Activated T-cell treated with anti-CD3 and anti-CD28 coated beads, Interleukin-2, amount 50 U/mL, for 24 hours (primary cell): ENCODE measurements around the gene CASP9.

Source experiments
- DNase-seq: peaks from one replicate; pipeline ENCODE4 v3.0.0-alpha.2; 2020
- H3K27ac Mint-ChIP-seq: 2 replicates; pipeline ENCODE4 v1.8.0; 2020; ENCODE audit warnings: mild to moderate bottlenecking, mixed read lengths
- H3K27me3 Mint-ChIP-seq: 2 replicates; pipeline ENCODE4 v1.8.0; 2020; ENCODE audit warnings: mixed read lengths
- H3K36me3 Mint-ChIP-seq: 2 replicates; pipeline ENCODE4 v1.8.0; 2020; ENCODE audit warnings: low read depth, mixed read lengths
- H3K4me1 Mint-ChIP-seq: 2 replicates; pipeline ENCODE4 v1.8.0; 2020; ENCODE audit warnings: low read depth, mixed read lengths
- H3K4me3 Mint-ChIP-seq: 2 replicates; pipeline ENCODE4 v1.8.0; 2020; ENCODE audit warnings: mild to moderate bottlenecking, moderate library complexity, mixed read lengths
- H3K9me3 Mint-ChIP-seq: 2 replicates; pipeline ENCODE4 v1.8.0; 2020; ENCODE audit warnings: mixed read lengths

CASP9 gene

DNA sequence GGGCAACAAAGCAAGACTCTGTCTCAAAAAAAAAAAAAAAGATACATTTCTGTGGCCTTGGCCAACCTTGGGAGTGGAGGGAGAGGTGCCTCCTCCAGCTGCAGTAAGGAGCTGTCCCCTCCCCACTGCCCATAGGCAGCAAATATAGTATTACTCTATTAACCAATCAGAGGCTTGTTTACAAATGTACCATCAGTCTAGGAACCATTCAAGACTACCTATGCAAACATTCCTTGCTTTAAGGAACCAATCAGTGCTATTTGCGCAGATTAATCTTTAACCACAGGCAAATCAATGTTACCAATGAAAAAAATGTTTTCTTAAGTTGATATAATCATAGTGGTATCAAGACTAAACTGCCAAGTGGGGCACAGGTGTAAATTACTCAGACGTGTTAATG, 66.4 kb downstream of the CASP9 start:
- no peak for DNase-seq
- H3K27ac Mint-ChIP-seq: no peak overlapping the region
- H3K4me3 Mint-ChIP-seq: no peak overlapping the region
- H3K27me3 Mint-ChIP-seq: no peaks in the 10 kb centered on the region
- no peaks in the 10 kb centered on the region for H3K9me3 Mint-ChIP-seq
- no peaks in the 10 kb centered on the region for H3K36me3 Mint-ChIP-seq
- no peaks in the 10 kb centered on the region for H3K4me1 Mint-ChIP-seq

- H3K4me1 Mint-ChIP-seq: no peaks in the 10 kb centered on the region
- H3K4me3 Mint-ChIP-seq: no peak within 1 kb of the TSS
- peaks cover 2% of the 10 kb centered on the region for H3K27me3 Mint-ChIP-seq
- no peak within 1 kb of the TSS for H3K27ac Mint-ChIP-seq
- no peak for DNase-seq
- no peaks in the 10 kb centered on the region for H3K9me3 Mint-ChIP-seq
- no peaks in the 10 kb centered on the region for H3K36me3 Mint-ChIP-seq
Measured at GRCh38 chr1:15456313-15456954, 67.6 kb downstream of the CASP9 start, which contains the start of gene CELA2A. Gene CELA2A, plus strand, starts transcription at chr1:15456732. Its CDS starts 22 bp downstream, at chr1:15456754.

DNA sequence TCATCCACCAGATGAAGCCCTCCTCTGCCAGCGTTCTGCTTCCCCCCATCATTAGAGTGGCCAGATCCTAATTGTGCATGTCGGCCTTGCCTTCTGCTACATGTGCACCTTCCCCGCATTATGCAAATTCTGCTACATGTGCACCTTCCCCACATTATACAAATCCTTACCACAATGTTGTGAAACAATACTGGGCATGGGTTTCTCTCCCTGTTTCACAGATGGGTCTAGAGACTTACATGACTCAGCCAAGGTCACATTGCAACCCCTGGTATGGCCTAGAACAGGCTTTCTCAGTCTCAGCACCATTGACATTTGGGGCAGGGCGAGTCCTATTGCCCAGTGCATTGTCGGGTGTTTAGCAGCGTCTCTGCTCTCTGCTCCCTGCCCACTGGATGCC, 68.5 kb downstream of the CASP9 start:
- Mint-ChIP-seq H3K9me3 (no peaks in the 10 kb centered on the region), H3K4me1 (no peaks in the 10 kb centered on the region), H3K4me3 (no peak overlapping the region), H3K27ac (no peak overlapping the region), H3K27me3 (peaks cover 2% of the 10 kb centered on the region), H3K36me3 (no peaks in the 10 kb centered on the region)
- no peak for DNase-seq

- H3K9me3 Mint-ChIP-seq: no peaks in the 10 kb centered on the region
- no peak overlapping the region for H3K27ac Mint-ChIP-seq
- peaks cover 2% of the 10 kb centered on the region for H3K27me3 Mint-ChIP-seq
- no peak for DNase-seq
- no peak overlapping the region for H3K4me3 Mint-ChIP-seq
- H3K4me1 Mint-ChIP-seq: no peaks in the 10 kb centered on the region
- no peaks in the 10 kb centered on the region for H3K36me3 Mint-ChIP-seq
Measured at GRCh38 chr1:15454256-15454655, 69.8 kb downstream of the CASP9 start.

DNA sequence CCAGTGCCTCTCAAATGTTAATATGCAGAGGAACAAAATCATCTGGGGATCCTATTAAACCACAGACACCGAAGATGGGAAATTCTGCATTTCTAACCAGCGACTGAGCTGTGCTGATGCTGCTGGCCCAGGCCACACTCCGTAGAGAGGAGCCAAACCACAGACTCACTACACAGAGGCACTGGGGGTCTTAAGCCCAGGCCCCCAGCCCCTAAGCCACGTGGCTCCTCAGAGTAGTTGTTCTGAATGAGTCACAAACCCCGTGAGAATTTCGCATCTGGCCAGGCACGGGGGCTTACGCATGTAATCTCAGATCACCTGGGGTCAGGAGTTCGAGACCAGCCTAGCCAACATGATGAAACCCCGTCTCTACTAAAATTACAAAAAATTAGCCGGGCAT, 70.3 kb downstream of the CASP9 start:
- no peak for DNase-seq
- no peaks in the 10 kb centered on the region for H3K9me3 Mint-ChIP-seq
- peaks cover 2% of the 10 kb centered on the region for H3K27me3 Mint-ChIP-seq
- H3K4me3 Mint-ChIP-seq: no peak overlapping the region
- no peak overlapping the region for H3K27ac Mint-ChIP-seq
- no peaks in the 10 kb centered on the region for H3K36me3 Mint-ChIP-seq
- H3K4me1 Mint-ChIP-seq: no peaks in the 10 kb centered on the region

GRCh38 chr1:15452866-15453571, 71.0 kb downstream of the CASP9 start:
- no peak for DNase-seq
- H3K4me3 Mint-ChIP-seq: no peak overlapping the region
- H3K9me3 Mint-ChIP-seq: no peaks in the 10 kb centered on the region
- no peak overlapping the region for H3K27ac Mint-ChIP-seq
- no peaks in the 10 kb centered on the region for H3K4me1 Mint-ChIP-seq
- H3K36me3 Mint-ChIP-seq: no peaks in the 10 kb centered on the region
- peaks cover 2% of the 10 kb centered on the region for H3K27me3 Mint-ChIP-seq

DNA sequence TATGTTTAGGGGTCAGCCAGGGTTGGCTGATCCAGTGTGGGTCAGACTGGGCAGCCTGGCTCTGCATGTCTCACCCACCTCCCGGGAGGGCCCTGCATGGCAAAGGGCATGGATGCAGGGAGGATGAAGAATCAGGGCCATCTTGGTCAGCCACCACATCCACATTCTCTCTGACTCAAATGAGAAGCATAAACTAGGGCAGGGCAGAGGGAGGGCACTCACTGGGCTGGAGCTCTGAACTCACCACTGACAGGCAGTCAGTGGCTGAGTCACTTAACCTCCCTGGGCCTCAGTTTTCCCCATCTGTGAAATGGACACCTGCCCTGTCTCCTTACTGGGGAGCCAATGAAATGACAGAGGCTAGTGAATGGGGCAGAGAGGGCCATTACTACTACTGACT, 71.8 kb downstream of the CASP9 start:
- no peak overlapping the region for H3K4me3 Mint-ChIP-seq
- H3K27ac Mint-ChIP-seq: no peak overlapping the region
- peaks cover 4% of the 10 kb centered on the region for H3K27me3 Mint-ChIP-seq
- no peak for DNase-seq
- H3K36me3 Mint-ChIP-seq: no peaks in the 10 kb centered on the region
- H3K9me3 Mint-ChIP-seq: no peaks in the 10 kb centered on the region
- H3K4me1 Mint-ChIP-seq: no peaks in the 10 kb centered on the region

- Mint-ChIP-seq H3K4me3 (no peak overlapping the region), H3K27ac (no peak overlapping the region), H3K9me3 (no peaks in the 10 kb centered on the region), H3K4me1 (no peaks in the 10 kb centered on the region), H3K27me3 (peaks cover 6% of the 10 kb centered on the region), H3K36me3 (no peaks in the 10 kb centered on the region)
- no peak for DNase-seq
Measured at GRCh38 chr1:15451014-15451722, 72.8 kb downstream of the CASP9 start.

- H3K27ac Mint-ChIP-seq: no peak overlapping the region
Measured at GRCh38 chr1:15449567-15449966, 74.4 kb downstream of the CASP9 start.

GRCh38 chr1:15448877-15449462, 75.0 kb downstream of the CASP9 start:
- H3K36me3 Mint-ChIP-seq: no peaks in the 10 kb centered on the region
- no peak overlapping the region for H3K27ac Mint-ChIP-seq
- DNase-seq: no peak
- H3K4me1 Mint-ChIP-seq: no peaks in the 10 kb centered on the region
- H3K27me3 Mint-ChIP-seq: peaks cover 6% of the 10 kb centered on the region
- H3K9me3 Mint-ChIP-seq: no peaks in the 10 kb centered on the region
- H3K4me3 Mint-ChIP-seq: no peak overlapping the region

More at GRCh38 chr1:15449567-15449966, 74.4 kb downstream of the CASP9 start:
- no peaks in the 10 kb centered on the region for H3K4me1 Mint-ChIP-seq
- peaks cover 6% of the 10 kb centered on the region for H3K27me3 Mint-ChIP-seq
- no peak for DNase-seq
- no peak overlapping the region for H3K4me3 Mint-ChIP-seq
- H3K36me3 Mint-ChIP-seq: no peaks in the 10 kb centered on the region
- H3K9me3 Mint-ChIP-seq: no peaks in the 10 kb centered on the region

DNA sequence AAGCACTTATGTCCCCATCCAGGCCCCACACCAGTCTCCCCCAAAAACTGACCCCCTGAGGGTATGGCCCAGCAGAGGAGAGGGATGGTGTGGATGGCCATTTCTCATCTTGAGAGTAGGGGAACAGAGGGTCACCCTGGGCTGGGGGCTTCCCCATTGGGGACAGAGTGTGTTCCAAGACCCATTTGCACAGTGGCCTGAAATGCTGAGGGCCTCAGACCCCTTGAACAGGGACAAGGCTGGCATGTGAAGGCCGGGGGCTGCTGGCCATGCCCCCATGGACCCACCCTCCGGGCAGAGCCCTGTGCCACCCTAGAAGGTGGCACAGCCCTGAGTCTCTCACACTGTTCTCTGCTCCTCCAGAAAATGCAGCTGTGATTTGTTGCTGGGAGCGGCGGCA, 77.8 kb downstream of the CASP9 start:
- Mint-ChIP-seq H3K9me3 (no peaks in the 10 kb centered on the region), H3K4me1 (no peaks in the 10 kb centered on the region), H3K4me3 (no peak overlapping the region), H3K27me3 (peaks cover 4% of the 10 kb centered on the region), H3K36me3 (no peaks in the 10 kb centered on the region), H3K27ac (no peak overlapping the region)
- DNase-seq: no peak

DNA sequence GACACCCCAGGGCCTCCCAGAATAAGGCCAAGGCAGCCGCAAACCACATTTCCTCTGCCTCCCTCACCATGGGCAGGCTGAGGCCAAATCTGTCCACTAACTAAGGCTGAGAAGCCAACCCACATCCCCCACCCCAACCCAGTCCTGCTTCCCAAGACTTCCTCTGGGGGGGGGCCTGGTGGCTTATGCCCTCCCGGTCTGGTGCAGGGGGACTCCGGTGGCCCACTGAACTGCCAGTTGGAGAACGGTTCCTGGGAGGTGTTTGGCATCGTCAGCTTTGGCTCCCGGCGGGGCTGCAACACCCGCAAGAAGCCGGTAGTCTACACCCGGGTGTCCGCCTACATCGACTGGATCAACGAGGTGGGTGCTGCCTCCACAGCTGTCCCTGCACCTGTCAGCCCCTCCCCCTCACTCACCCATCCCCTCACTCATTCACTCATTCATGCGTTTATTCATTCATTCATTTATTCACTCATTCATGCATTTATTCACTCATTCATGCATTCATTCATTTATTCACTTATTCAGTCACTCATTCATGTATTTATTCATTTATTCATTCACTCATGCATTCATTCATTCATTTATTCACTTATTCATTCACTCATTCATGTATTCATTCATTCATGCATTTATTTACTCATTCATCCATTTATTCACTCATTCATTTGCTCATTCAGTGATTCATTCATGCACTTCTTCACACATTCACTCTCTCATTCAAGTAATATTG, 78.5 kb downstream of the CASP9 start:
- Mint-ChIP-seq H3K9me3 (no peaks in the 10 kb centered on the region), H3K27me3 (peaks cover 4% of the 10 kb centered on the region), H3K4me3 (no peak overlapping the region), H3K36me3 (no peaks in the 10 kb centered on the region), H3K4me1 (no peaks in the 10 kb centered on the region), H3K27ac (no peak overlapping the region)
- DNase-seq: no peak

DNA sequence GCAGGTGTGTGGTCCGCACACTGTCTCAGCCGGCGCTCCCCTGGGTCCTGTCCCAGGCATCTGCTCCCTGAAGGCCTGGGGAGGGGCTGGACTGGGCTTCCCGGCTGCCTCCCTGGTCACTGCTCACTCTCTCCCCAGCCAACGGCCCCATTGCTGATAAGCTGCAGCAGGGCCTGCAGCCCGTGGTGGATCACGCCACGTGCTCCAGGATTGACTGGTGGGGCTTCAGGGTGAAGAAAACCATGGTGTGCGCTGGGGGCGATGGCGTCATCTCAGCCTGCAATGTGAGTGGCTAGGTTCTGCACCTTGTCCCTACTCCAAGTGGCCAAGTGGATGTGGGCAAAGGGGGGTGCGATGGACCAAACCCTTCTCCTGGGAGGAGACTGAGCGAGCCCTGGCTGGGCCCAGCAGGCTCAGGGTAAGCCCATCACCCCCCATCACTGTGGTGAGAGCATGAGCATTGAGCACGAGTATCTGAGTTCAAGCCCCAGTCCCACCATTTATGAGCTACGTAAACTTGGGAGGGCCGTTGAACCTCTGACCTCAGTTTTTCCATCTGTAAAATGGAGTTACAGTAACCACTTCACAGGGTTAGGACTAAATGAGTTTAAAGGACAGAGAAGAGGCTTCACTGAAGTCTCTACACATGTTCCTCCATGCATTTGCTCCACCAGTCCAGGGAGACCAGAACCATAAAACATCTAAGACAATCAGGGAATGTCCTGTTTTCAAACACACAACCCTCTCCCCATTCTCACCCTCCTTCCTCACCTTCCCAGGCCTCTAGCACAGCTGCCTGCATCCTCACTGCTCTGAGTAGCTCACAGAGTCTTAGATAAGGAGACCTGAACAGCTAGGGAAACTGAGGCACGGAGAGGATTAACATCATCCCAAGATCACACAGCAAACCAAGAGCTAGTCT, 79.3 kb downstream of the CASP9 start:
- H3K4me3 Mint-ChIP-seq: no peak overlapping the region
- no peaks in the 10 kb centered on the region for H3K36me3 Mint-ChIP-seq
- H3K9me3 Mint-ChIP-seq: no peaks in the 10 kb centered on the region
- DNase-seq: no peak
- H3K27ac Mint-ChIP-seq: no peak overlapping the region
- no peaks in the 10 kb centered on the region for H3K4me1 Mint-ChIP-seq
- H3K27me3 Mint-ChIP-seq: peaks cover 4% of the 10 kb centered on the region
